NCI-H69 (cell line): Measurements from ENCODE around the gene GALNT1.

Experiments
- DNase-seq: peaks from one replicate; lab custom pipeline; 2025; lab: John Stamatoyannopoulos, UW

The GALNT1 gene

GRCh38 chr18:35717182-35717581 is 135.6 kb downstream of the GALNT1 start:
- DNase-seq, result no peak

- no peak for DNase-seq
These were observed 140.0 kb downstream of the GALNT1 start for GRCh38 chr18:35721431-35722081.

- no peak for DNase-seq
These were observed 147.1 kb downstream of the GALNT1 start for GRCh38 chr18:35728676-35729075.

- DNase-seq, result no peak
These were observed 148.6 kb downstream of the GALNT1 start for GRCh38 chr18:35729991-35730668.

- DNase-seq, result no peak
These were observed 149.3 kb downstream of the GALNT1 start for GRCh38 chr18:35730691-35731370.

GRCh38 chr18:35731701-35732100 is 150.2 kb downstream of the GALNT1 start:
- DNase-seq, result no peak

- DNase-seq, result no peak
These were observed 150.6 kb downstream of the GALNT1 start for GRCh38 chr18:35732162-35732561.

GRCh38 chr18:35732636-35733035 is 151.1 kb downstream of the GALNT1 start:
- no peak for DNase-seq

GRCh38 chr18:35733408-35733807 is 151.9 kb downstream of the GALNT1 start:
- DNase-seq, result no peak

GRCh38 chr18:35736696-35737095 is 155.2 kb downstream of the GALNT1 start:
- no peak for DNase-seq

GRCh38 chr18:35739778-35740177 is 158.2 kb downstream of the GALNT1 start:
- DNase-seq, result no peak

GRCh38 chr18:35740656-35741055 is 159.1 kb downstream of the GALNT1 start:
- DNase-seq, result no peak

- DNase-seq, result no peak
These were observed 162.4 kb downstream of the GALNT1 start for GRCh38 chr18:35743916-35744315.

GRCh38 chr18:35745814-35746213 is 164.3 kb downstream of the GALNT1 start:
- DNase-seq, result no peak

- no peak for DNase-seq
These were observed 165.3 kb downstream of the GALNT1 start for GRCh38 chr18:35746826-35747339.

- peak; percentile 51 for DNase-seq
These were observed 166.4 kb downstream of the GALNT1 start for GRCh38 chr18:35747894-35748472.

GRCh38 chr18:35749701-35750100 is 168.2 kb downstream of the GALNT1 start:
- DNase-seq, result no peak

GRCh38 chr18:35750929-35751328 is 169.4 kb downstream of the GALNT1 start:
- DNase-seq, result peak; percentile 97

- DNase-seq, result no peak
These were observed 171.9 kb downstream of the GALNT1 start for GRCh38 chr18:35753306-35753910.

- DNase-seq, result no peak
These were observed 172.9 kb downstream of the GALNT1 start for GRCh38 chr18:35754464-35754863.

GRCh38 chr18:35755369-35755768 is 173.8 kb downstream of the GALNT1 start:
- DNase-seq, result no peak

- peak; percentile 87 for DNase-seq
These were observed 175.1 kb downstream of the GALNT1 start for GRCh38 chr18:35756506-35757117.
